OCI-LY7 (cell line): ENCODE measurements around the gene FOXN3. TPM values are rescaled to one million over a fixed set of nuclear protein-coding genes. Genes with fewer than 3 reads are reported as not detected.

Experiments used
- BruUV-seq: library from RNA; stranded (reverse); fragments of 400-500 nt; replicated peaks from 2 replicates; lab custom pipeline; 2021; lab: Mats Ljungman, UMichigan
- CTCF ChIA-PET: fragments of 300-600 bp; sonication (Branson Sonifier 250); formaldehyde crosslinking; loops from one replicate; lab custom pipeline; 2022; ENCODE audit warnings: antibody characterized with exemption; ENCODE audit not compliant: unreplicated experiment; lab: Charles Lee
- POLR2A ChIA-PET: fragments of 300-600 bp; sonication (Branson Sonifier 250); formaldehyde crosslinking; loops from one replicate; lab custom pipeline; 2022; ENCODE audit warnings: antibody characterized with exemption; lab: Charles Lee
- DNase-seq: peaks from one replicate; pipeline ENCODE4 v3.0.0-alpha.2; 2015; ENCODE audit warnings: low spot score
- H2AFZ ChIP-seq: fragments of 200-600 bp; sonication (generic), shearing (Covaris generic); 2 replicates; pipeline ENCODE4 v1.6.1; 2014; ENCODE audit warnings: mild to moderate bottlenecking, antibody characterized with exemption, low read length, moderate library complexity
- H3K27ac ChIP-seq: fragments of 200-600 bp; sonication (generic); 2 replicates; pipeline ENCODE4 v1.5.1; 2014; ENCODE audit warnings: mixed run types, low read depth, mild to moderate bottlenecking, moderate library complexity, low read length, inconsistent platforms; ENCODE audit not compliant: poor library complexity, severe bottlenecking
- H3K36me3 ChIP-seq: fragments of 200-600 bp; sonication (generic); 2 replicates; pipeline ENCODE4 v1.6.1; 2014; ENCODE audit warnings: mild to moderate bottlenecking, antibody characterized with exemption, low read length, moderate library complexity, mixed read lengths; ENCODE audit not compliant: insufficient read depth
- H3K4me1 ChIP-seq: fragments of 200-600 bp; sonication (generic); 2 replicates; pipeline ENCODE4 v1.5.1; 2014; ENCODE audit warnings: mild to moderate bottlenecking, low read length; ENCODE audit not compliant: insufficient read depth, poor library complexity, severe bottlenecking
- H3K4me2 ChIP-seq: fragments of 200-600 bp; sonication (generic); 2 replicates; pipeline ENCODE4 v1.6.1; 2014; ENCODE audit warnings: mild to moderate bottlenecking, low read length
- H3K4me3 ChIP-seq: fragments of 200-600 bp; sonication (generic); 2 replicates; pipeline ENCODE4 v1.5.1; 2014; ENCODE audit warnings: mild to moderate bottlenecking, low read depth, low read length; ENCODE audit not compliant: poor library complexity, severe bottlenecking
- H3K79me2 ChIP-seq: fragments of 200-600 bp; sonication (generic); 2 replicates; pipeline ENCODE4 v1.6.1; 2016; ENCODE audit warnings: low read depth, mild to moderate bottlenecking, low read length, moderate library complexity, mixed read lengths; ENCODE audit not compliant: insufficient read depth
- H3K9me2 ChIP-seq: fragments of 200-600 bp; sonication (generic); 2 replicates; pipeline ENCODE4 v1.6.1; 2016; ENCODE audit warnings: mild to moderate bottlenecking, low read length, mixed read lengths; ENCODE audit not compliant: insufficient read depth
- H3K9me3 ChIP-seq: fragments of 200-600 bp; sonication (generic); 2 replicates; pipeline ENCODE4 v1.6.1; 2014; ENCODE audit warnings: mild to moderate bottlenecking, mixed run types, low read length, mixed read lengths
- H4K20me1 ChIP-seq: fragments of 200-600 bp; sonication (generic); 2 replicates; pipeline ENCODE4 v1.6.1; 2014; ENCODE audit warnings: mild to moderate bottlenecking, antibody characterized with exemption, low read length, moderate library complexity, mixed read lengths; ENCODE audit not compliant: insufficient read depth
- EZH2phosphoT487 ChIP-seq: fragments of 200-600 bp; sonication (generic); IDR thresholded peaks from 2 replicates; pipeline ENCODE4 v1.6.1; 2018; ENCODE audit warnings: low read depth, borderline replicate concordance, mild to moderate bottlenecking, mixed run types, antibody characterized with exemption, low read length, moderate library complexity, mixed read lengths
- intact Hi-C: fragments of 100-400 bp; cut with micrococcal nuclease; formaldehyde crosslinking; loops from one replicate; pipeline ENCODE4 v1.10.0; 2022; ENCODE audit not compliant: unreplicated experiment
- total RNA-seq, 2 experiments: library from RNA; depleted of rRNA in 1 of 2; stranded (reverse); fragments of >200 nt in 1 of 2; shearing (Covaris generic) in 1 of 2; gene quantifications; 2 replicates each; pipeline ENCODE4 v1.2.3, GENCODE V29; 2014 to 2022
- TF ChIP-seq, protein P1 (sequence below): fragments of 200-600 bp; sonication (generic); conservative IDR thresholded peaks from 2 replicates; pipeline ENCODE4 v1.5.1; 2014; ENCODE audit warnings: mild to moderate bottlenecking, antibody characterized with exemption, low read length, moderate library complexity, mixed read lengths

The FOXN3 gene
- total RNA-seq, 2 experiments from 2014 or later, result 77.7 to 102 TPM

GRCh38 chr14:89435492-89435891 is 18.5 kb upstream of the FOXN3 start:
- no TSS peak for BruUV-seq
- CTCF ChIA-PET, result interaction anchor here (0.6 kb wide), 1 partner anchor 10 kb away, joined by 3 read pairs; no protein-coding TSS in a partner anchor
- H3K4me1 ChIP-seq, result peaks cover 47% of the 10 kb centered on the region

GRCh38 chr14:89432226-89432625 is 15.2 kb upstream of the FOXN3 start:
- intact Hi-C loops, result loop anchor here (5.0 to 10.0 kb wide), 2 partner anchors 50 to 523 kb away; partner anchors contain the start of genes EFCAB11 and TDP1
- Histone ChIP-seq H3K4me2 (peak overlapping the region; percentile 99; the same call in 1 of the 2 replicates), H3K4me3 (no peak overlapping the region), H3K27ac (peak overlapping the region; percentile 100), H3K9me3 (no peaks in the 10 kb centered on the region; the same call in 1 of the 2 replicates), H3K9me2 (no peaks in the 10 kb centered on the region), H3K4me1 (peaks cover 78% of the 10 kb centered on the region), H2AFZ (no peak overlapping the region), H3K79me2 (peaks cover 10% of the 10 kb centered on the region; the same call in 1 of the 2 replicates), H4K20me1 (no peaks in the 10 kb centered on the region), H3K36me3 (0 out of 2 replicates have a peak, but pooled peaks cover 12% of the 10 kb centered on the region)
- TF ChIP-seq EZH2phosphoT487, result no peak
- TF ChIP-seq, protein P1, sequence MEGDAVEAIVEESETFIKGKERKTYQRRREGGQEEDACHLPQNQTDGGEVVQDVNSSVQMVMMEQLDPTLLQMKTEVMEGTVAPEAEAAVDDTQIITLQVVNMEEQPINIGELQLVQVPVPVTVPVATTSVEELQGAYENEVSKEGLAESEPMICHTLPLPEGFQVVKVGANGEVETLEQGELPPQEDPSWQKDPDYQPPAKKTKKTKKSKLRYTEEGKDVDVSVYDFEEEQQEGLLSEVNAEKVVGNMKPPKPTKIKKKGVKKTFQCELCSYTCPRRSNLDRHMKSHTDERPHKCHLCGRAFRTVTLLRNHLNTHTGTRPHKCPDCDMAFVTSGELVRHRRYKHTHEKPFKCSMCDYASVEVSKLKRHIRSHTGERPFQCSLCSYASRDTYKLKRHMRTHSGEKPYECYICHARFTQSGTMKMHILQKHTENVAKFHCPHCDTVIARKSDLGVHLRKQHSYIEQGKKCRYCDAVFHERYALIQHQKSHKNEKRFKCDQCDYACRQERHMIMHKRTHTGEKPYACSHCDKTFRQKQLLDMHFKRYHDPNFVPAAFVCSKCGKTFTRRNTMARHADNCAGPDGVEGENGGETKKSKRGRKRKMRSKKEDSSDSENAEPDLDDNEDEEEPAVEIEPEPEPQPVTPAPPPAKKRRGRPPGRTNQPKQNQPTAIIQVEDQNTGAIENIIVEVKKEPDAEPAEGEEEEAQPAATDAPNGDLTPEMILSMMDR, result no peak
- no TSS peak for BruUV-seq
- ChIA-PET POLR2A (interaction anchor here (0.7 to 3.7 kb wide), 3 partner anchors 12 to 158 kb away, joined by 3 to 17 read pairs (median 3); no protein-coding TSS in a partner anchor), CTCF (no interaction called here)
- DNase-seq, result no peak

More at GRCh38 chr14:89435492-89435891, 18.5 kb upstream of the FOXN3 start:
- intact Hi-C loops, result loop anchor here (10.0 kb wide), 1 partner anchor 519 kb away; the partner anchor contains the start of genes EFCAB11 and TDP1
- Histone ChIP-seq H4K20me1 (no peaks in the 10 kb centered on the region), H3K79me2 (no peaks in the 10 kb centered on the region), H3K4me3 (no peak overlapping the region), H3K4me2 (no peak overlapping the region), H3K9me3 (no peaks in the 10 kb centered on the region; the same call in 1 of the 2 replicates), H3K36me3 (0 out of 2 replicates have a peak, but pooled peaks cover 12% of the 10 kb centered on the region), H2AFZ (no peak overlapping the region), H3K27ac (no peak overlapping the region), H3K9me2 (no peaks in the 10 kb centered on the region)
- DNase-seq, result no peak
- POLR2A ChIA-PET, result interaction anchor here (0.7 to 0.9 kb wide), 2 partner anchors 9 to 32 kb away, joined by 3 to 6 read pairs; no protein-coding TSS in a partner anchor
- TF ChIP-seq, protein P1, result no peak
- TF ChIP-seq EZH2phosphoT487, result no peak
